HG03342 (cell line): ENCODE measurements around the gene CCDC136.

Source experiments
- ATAC-seq: cut with Tn5 transposase; IDR thresholded peaks from one replicate; pipeline ENCODE4 v1.9.1; 2021; ENCODE audit warnings: mild to moderate bottlenecking, moderate library complexity; ENCODE audit not compliant: unreplicated experiment

The CCDC136 gene

DNA sequence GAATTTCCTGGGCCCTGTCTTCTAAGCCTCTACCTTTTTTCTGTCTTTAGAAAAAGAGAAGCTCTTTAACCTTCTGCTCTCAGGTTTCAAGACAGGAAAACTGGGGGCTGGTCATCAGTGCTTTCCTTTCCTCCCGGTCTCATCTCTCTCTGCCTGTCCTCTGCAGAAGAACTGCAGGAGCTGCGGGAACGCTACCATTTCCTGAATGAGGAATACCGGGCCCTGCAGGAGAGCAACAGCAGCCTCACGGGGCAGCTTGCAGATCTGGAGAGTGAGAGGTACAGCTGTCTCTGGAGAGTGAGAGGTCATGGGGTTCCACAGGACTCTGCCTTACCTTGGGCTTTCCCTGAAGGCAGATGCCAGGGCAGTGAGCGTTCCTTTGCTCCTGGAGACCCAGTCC is 12.7 kb downstream of the CCDC136 start:
- ATAC-seq, result no peak

DNA sequence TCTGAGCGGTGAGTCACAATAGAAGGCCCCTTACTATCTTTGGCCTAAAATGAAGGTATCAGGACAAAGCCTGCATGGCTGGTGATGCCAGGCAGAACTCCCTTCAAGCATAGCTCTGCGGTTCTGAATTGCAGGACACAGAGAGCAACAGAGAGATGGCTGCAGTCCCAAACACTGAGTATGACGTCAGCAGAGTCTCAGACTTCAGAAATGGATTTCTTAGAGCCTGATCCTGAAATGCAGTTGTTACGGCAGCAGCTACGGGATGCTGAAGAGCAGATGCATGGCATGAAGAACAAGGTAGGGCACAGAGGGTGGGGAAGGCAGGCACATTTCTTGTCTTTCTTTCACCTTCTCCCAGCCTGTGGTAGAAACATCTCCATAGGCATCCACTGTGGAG is 13.5 kb downstream of the CCDC136 start:
- no peak for ATAC-seq

DNA sequence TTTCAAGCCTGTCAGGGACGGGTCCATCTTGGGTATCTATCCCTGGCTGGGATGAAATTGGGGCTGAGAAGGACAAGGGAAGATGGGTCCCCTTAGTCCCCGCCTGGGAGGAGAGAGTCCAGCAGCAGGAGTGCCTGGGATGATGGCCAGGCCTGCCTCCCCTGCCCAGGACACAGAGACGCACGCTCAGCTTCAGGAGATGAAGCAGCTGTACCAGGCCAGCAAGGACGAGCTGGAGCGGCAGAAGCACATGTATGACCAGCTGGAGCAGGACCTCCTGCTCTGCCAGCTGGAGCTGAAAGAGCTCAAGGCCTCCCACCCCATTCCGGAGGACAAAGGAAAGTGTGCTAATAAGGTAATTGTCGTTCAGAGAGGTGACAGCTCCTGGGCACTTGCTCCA is 15.4 kb downstream of the CCDC136 start:
- ATAC-seq, result no peak

DNA sequence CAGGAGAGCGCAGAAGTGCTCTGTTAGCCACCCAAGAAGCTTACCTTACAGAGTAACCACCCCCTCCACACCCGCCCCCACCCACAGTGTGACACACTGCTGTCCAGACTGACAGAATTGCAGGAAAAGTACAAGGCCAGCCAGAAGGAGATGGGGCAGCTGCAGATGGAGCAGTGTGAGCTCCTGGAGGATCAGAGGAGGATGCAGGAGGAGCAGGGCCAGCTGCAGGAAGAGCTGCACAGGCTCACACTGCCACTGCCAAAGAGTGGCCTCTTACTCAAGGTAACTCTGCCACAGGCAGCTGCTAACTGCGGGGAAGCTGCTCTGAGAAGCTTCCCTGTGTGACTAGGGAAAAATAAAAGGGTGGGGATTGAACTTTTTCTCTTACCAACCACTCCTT is 17.6 kb downstream of the CCDC136 start:
- no peak for ATAC-seq

DNA sequence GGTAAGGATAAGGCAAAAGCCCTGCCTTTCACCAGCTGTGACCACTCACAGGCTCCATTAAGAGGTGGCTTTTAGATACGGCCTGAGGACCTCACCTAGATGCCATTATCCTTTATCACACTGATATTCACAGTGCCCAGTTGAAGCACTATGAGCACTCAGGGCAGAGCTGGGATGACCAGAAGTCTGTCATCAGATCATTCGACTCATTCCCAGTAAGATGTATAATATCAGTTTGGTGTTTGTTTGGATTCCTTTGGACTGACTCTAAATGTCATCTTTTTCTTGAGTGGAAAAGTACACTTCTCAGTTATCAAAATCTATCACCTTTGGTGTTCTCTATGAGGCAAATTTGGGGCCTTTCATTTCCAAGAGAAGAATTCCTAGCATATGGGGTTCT is 18.7 kb downstream of the CCDC136 start:
- ATAC-seq, result no peak

DNA sequence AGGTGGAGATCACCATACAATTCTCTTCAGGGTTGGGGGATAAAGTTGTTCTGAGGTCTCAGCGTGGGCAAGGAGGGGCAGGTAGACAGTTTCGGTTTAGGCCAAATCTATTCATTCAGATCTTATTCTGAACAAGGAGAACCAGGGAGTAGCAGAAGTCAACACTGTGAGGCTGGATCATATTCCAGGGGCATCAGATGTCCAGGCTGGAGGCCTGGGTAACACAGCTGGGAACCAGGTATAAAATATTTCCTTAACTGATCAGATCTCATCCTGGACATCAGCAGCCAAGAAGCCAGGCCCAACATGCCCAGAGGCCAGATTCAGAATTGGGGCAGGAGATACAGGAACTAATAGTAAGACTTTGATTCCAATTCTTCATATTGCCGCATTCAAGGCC is 19.2 kb downstream of the CCDC136 start:
- ATAC-seq, result no peak

DNA sequence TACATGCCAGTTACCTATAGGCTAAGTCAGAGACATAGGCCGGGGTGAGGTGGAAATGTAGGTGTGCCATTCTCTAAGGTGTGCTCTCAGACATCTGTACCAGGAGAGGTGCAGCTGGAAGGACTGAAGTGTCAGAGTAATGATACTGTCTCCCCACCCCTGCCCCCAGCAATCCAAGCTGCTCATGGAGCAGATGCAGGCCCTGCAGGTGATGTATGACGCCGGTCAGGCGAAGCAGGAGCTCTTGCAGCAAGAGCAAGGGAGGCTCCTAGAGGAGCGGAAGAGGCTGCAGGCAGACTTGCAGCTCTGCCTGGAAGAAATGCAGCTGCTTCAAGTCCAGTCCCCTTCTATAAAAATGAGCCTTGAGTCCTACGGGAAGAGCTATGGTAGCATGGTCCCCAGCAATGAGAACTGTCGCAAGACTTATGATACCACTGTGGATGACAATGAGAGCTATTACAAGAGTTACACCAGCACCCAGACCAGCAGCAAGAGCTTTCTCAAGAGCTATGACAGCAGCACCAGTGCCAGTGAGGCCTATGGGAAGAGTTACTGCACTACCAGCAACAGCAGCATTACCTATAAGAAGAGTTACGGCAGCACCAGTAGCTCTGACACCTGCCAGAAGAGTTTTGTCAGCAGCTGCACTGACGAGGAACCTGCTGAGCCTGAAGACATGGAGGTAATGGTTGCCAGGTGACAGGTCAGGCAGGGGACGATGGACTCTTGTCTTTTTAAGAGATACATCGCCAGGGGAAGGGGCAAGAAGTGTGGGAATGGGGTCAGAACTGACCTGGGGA is 20.1 kb downstream of the CCDC136 start:
- ATAC-seq, result no peak

DNA sequence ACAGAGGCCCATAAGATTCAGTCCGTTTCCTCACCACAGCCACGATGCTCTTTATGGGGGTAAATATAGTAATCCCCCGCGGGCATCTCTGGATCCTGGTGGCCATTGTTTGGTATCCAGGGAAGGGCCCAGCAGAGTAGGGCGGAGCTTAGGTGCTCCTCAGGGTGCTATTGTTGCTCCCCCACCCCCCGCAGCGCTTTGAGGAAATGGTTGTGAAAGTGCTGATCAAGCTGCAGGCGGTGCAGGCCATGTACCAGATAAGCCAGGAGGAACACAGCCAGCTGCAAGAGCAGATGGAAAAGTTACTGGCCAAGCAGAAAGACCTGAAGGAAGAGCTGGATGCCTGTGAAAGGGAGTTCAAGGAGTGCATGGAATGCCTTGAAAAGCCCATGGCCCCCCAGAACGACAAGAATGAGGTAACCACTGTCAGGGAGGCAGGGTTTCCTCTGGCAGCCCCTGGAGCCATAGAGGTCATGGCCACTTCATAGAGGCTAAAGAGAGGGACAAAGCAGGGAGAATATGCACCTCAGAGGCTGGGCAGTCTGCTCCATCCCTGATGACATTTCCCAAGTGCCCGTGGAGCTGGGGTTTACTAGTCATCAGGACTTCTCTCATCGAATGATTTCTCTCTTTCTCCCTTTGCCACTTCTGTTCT is 20.9 kb downstream of the CCDC136 start:
- ATAC-seq, result no peak

DNA sequence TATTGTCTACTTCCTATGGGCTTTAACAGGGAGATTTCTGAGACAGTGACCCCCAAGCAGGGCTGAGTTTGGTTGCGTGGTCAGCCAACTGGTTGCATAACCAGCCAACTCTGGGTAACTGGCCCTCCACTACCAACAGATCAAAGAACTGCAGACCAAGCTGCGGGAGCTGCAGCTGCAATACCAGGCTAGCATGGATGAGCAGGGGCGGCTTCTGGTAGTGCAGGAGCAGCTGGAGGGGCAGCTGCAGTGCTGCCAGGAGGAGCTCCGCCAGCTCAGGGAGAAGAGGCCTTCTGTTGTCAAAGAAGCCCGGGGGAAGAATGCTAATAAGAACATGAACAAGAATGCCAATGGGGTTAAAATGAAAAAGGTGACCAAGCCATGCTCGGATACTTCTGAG is 22.7 kb downstream of the CCDC136 start:
- no peak for ATAC-seq

DNA sequence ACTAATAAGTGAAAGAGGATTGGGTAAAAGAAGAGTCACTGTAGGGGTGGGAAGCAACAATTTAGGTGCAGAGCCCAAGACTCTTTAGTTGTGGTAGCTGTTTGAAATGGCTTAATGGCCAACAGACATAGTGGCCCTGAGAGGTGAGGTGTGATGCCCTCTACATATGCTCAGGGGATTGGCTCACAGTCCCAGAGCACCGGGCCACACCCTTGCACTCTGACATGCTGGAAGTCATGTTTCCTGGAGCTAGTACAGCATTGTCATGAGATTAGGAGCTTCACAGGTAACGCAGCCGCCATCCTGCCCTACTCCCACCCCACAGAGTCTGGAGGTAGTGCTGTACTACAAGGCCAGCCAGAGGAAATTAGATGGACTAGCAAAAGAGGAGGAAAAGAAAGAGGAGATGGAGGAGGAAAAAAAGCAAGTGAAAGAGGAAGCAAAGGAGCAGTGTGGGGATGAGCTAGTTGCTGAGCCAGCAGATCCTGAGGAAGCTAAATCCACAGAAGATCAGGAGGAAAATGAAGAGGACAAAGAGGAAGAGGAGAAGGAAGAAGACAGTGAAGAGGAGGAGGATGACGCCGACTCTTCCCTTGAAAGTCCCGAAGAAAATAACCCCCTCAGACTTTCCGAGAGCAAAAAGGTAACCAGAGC is 23.6 kb downstream of the CCDC136 start:
- no peak for ATAC-seq

DNA sequence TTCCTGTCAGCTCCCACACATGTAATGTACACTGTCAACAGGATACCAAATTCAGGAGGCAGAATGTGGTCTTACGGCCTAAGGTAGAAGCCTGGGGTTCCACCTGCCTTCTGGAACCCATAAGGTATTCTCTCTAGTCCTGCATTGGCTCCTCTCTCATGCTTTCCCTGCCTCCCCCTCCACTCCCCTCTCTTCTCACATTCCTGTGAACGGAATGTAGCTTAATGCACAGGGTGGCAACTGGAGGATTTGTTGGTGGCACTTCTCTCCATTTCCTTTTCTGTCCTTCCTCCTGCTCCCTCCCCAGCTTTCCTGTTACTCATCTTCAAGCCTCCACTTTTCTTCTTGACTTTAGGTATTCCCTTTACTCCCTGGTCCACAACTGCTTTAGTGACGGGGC is 26.9 kb downstream of the CCDC136 start:
- no peak for ATAC-seq

DNA sequence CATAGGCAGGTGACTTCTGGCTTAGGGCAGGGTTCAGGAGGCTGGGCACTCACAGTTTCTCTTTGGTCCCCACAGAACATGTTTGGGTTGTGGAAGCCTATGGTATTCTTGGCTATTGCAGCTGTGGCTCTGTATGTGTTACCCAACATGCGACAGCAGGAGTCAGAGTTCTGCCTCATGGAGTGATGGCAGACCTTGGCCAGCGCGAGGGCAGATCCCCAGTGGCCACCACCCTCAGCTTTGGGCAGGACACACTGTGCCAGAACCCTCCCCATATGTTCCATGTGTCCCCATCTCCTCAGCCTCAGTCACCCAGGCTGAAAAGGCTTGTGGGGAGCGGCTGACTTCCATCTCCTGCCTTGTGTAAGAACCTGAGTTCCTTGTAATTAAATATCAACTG is 30.0 kb downstream of the CCDC136 start:
- no peak for ATAC-seq

DNA sequence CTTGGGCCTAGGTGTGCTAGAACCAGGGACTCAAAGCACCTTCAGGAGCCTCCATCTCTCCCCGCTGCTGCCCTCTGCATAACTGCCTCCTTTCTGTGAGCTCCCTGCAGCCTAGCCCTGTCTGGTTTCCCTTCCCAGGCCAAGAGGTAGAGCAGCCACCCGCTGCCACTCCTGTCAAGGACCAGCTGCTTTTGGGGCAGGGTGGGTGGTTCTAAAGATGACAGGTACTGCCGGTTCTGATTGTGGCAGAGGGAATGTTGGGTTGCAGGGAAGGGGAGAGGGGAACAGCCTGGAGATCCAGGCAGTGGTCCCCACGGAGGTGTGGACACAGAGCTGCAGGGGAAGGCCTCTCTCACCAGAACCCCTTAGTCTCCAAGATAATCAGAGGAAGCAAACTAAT is 34.7 kb downstream of the CCDC136 start:
- ATAC-seq, result no peak

DNA sequence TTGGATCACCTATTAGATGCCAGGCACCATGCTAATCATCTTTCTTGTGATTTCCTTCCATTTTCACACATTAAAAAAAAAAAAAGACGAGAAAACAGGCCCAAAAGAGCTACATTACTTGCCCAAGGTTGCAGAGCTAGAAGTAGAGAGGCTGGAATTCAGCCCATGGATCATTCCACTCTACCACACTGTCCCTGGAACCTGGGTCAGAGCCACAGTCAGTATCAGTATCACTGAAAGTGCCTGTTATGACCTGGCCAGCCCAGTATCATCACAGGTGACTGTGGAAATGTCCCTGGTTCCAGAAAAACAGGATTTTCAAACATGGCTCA is 35.1 kb downstream of the CCDC136 start:
- no peak for ATAC-seq

DNA sequence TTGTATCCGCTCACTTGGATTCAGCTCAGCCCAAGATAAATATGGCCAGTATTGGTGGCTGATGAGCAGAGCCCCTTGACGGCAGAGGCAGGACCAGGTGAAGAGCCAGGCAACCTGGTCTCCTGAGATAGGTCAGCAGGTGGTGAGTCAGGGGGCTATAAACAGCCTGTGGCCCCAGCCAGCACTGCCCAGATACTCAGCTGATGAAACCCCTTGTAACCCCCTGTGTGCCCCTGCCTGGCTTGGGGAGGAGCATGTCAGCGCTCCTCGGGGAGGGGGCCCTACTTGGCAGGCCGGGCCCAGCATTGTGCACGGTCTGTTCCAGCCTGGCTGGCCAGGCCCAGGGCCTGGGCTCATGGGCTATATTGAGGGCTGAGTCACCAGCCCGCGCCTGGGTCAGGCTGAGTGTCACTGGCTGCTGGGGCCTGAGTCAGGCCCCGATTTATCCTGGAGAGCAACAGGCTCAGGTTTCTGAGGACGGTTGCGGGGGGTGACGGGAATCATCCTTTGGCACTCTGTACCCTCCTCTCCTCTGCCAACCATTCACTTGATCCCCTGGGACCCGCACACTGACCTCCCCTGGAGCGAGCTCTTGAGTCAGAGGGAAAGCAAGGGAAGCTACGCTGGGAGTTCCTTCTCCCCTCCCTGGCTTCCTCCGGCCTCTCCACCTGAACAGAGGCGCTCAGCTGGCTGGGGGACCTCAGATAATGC is 35.6 kb downstream of the CCDC136 start:
- no peak for ATAC-seq

DNA sequence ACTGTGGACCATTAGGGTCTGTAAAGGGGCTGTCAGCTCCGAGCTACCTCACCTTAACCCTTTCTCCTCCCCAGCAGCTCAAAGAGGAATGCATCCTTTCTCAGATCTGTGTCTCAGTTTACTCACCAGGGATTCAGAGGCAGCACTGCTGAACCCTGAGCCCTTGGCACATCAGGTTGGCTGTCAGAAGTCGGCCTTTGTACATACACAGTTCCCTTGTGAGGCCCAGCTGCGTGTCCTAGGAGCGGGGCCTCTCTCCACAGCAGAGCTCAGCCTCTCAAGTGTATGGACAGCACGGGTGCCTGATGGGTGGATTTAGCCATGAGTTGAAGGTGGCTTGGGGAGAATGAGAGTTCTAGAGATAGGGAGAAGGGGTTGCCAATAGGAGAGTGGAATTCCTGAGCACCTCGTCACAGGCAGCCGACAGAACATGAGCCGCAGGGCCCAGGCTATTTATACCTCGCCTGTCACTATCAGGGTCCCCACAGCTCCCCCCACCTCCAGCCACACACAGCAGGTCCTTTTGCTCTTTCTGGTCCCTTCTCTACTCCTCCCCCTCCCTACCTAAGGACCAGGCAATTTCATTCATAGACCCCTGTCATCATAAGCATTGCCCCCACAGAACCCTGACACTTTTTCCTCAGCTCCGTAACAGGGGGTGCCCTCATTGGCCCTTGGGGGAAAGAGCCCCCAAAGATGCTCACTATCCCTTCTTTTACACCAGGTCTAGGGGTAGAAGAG is 36.4 kb downstream of the CCDC136 start:
- ATAC-seq, result no peak

DNA sequence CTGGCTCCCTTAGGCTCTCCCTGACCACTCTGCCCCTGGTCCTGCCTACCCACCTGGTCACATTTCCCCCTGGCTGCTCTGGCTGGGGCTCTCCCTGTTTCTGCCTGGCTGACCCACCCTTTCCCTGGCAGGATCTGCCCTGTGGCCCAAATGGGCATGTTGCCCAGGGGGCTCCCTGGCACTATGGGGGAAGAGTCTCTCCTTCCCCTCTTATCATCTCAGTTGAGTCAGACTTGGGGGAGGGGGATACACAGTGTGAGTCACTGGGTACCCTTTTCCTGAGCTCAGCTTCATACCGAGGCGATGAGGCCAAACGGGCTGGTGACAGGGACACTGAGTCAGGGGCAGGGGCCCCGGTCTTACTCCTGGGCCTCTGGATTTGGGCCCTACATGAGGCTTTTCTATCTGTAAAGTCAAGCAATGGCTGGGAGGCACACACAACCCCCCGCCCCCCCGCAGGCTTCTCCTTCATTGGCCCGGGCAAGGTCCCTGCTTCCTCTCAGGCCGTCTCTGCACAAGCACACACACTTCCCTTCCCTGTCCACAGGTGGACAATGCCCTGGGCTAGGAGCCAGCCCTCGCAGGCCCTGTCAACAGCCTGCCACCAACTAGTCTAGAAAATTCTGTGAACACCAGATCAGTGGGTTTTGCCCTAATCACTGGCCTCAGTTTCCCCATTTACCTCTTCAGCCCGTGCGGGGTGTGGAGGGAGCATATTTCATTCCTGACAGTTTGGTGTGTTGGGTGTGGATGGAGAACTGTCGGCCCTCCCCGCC is 37.8 kb downstream of the CCDC136 start:
- ATAC-seq, result no peak

DNA sequence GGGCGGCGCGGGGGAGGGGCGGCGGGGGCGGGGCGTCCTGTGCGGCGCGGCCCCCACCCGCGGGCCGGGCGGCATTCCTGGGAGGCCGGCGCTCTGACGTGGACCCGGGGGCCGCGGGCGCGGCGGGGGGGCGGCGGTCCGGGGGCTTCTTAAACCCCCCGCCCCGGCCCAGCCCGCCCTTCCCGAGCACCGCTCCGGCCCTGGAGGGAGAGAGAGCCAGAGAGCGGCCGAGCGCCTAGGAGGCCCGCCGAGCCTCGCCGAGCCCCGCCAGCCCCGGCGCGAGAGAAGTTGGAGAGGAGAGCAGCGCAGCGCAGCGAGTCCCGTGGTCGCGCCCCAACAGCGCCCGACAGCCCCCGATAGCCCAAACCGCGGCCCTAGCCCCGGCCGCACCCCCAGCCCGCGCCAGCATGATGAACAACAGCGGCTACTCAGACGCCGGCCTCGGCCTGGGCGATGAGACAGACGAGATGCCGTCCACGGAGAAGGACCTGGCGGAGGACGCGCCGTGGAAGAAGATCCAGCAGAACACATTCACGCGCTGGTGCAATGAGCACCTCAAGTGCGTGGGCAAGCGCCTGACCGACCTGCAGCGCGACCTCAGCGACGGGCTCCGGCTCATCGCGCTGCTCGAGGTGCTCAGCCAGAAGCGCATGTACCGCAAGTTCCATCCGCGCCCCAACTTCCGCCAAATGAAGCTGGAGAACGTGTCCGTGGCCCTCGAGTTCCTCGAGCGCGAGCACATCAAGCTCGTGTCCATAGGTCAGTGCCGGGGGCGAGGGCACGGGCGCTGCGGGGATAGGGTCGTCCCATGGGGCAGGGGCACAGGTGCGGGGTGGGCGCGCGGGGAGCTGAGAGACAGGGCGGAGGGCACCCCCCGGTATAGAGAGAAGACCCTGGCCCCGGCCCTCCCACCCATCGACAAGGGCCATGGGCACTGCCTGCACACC is 38.7 kb downstream of the CCDC136 start, which contains the start of gene FLNC:
FLNC (plus strand) TSS at position 176 of the 947 bp plus-strand sequence; CDS start at position 408, 232 bp downstream.
- no peak for ATAC-seq
